ENCODE data around the gene HEATR5A. TPM values are rescaled to one million over a fixed set of nuclear protein-coding genes. Genes with fewer than 3 reads are reported as not detected.
A peak's percentile ranks its signal among the peaks of the same experiment; 100 is the strongest.

The HEATR5A gene
- total RNA-seq, 3 donors from 2014 or later (not counting 1 experiment from before 2014, with no cell fraction given), result 12.1 to 23.9 (median 15.1) TPM

DNA sequence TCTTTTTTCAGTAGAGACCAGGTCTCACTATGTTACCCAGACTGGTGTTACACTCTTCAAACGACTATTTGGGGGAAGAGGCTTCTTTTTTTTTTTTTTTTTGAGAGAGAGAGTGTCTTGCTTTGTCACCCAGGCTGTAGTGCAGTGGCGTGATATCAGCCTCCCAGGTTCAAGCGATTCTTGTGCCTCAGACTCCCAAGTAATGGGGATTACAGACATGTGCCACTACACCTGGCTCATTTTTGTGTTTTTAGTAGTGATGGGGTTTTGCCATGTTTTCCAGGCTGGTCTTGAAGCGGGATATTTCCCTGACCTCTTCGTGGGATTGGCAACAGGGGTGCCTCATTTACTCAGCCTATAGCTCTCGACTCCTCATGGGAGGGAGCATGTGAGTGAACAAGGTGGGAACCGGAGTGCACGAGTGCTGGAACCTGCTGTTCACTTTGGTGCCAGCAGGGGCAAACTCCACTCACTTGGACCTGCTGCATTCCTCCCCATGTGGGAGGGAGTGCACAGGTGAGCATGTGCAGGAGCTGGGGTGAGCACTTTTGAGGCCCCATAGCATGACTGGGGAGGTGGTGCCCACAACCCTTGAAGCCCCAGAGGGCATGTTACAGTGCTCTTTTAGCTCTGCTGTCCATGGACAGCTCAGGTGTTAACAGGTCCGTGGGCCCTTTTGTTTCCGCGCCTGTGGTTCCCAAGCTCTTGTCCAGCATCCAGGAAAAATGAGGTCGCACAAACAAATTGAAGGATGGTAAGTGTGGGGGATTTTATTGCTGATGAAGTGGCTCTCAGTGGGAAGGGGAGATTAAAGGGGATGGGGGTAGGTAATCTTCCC is 133.7 kb downstream of the HEATR5A start:
- no peak overlapping the region for H3K4me3 ChIP-seq (ENCODE audit: low read length)
- H3K27ac ChIP-seq (ENCODE audit: low read length), result no peak overlapping the region
- H3K4me1 ChIP-seq (ENCODE audit: control insufficient read depth, insufficient read depth, low read length), result no peaks in the 10 kb centered on the region
- peaks cover 0 to 9% of the 10 kb centered on the region in 2 donors for H3K4me1 Mint-ChIP-seq
- no peaks in the 10 kb centered on the region for H3K27me3 ChIP-seq (ENCODE audit: control insufficient read depth, insufficient read depth, low read length)
- 92% methylated on average over 12 of the region's 12 CpGs for WGBS (ENCODE audit: insufficient coverage)
- no peak overlapping the region for H3K4me3 Mint-ChIP-seq
- no peaks in the 10 kb centered on the region for H3K36me3 Mint-ChIP-seq
- intact Hi-C loops (cut with micrococcal nuclease), result no loop called here
- DNase-seq (peak in 1 of 2 donors; percentile 44), ATAC-seq (peak in 1 of 3 donors; percentile 47)
- no peaks in the 10 kb centered on the region for H3K9me3 ChIP-seq (ENCODE audit: control insufficient read depth, insufficient read depth, low read length)
- H3K9me3 Mint-ChIP-seq, result no peaks in the 10 kb centered on the region
- TF ChIP-seq, protein P1, sequence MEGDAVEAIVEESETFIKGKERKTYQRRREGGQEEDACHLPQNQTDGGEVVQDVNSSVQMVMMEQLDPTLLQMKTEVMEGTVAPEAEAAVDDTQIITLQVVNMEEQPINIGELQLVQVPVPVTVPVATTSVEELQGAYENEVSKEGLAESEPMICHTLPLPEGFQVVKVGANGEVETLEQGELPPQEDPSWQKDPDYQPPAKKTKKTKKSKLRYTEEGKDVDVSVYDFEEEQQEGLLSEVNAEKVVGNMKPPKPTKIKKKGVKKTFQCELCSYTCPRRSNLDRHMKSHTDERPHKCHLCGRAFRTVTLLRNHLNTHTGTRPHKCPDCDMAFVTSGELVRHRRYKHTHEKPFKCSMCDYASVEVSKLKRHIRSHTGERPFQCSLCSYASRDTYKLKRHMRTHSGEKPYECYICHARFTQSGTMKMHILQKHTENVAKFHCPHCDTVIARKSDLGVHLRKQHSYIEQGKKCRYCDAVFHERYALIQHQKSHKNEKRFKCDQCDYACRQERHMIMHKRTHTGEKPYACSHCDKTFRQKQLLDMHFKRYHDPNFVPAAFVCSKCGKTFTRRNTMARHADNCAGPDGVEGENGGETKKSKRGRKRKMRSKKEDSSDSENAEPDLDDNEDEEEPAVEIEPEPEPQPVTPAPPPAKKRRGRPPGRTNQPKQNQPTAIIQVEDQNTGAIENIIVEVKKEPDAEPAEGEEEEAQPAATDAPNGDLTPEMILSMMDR (IDR thresholded peaks at IDR 0.05), result peak; percentile 19
- H3K27ac Mint-ChIP-seq, result no peak overlapping the region
- no peaks in the 10 kb centered on the region for H3K27me3 Mint-ChIP-seq (ENCODE audit: low read depth in 2 of 2)
- H3K36me3 ChIP-seq (ENCODE audit: control insufficient read depth, insufficient read depth, low read length), result no peaks in the 10 kb centered on the region

DNA sequence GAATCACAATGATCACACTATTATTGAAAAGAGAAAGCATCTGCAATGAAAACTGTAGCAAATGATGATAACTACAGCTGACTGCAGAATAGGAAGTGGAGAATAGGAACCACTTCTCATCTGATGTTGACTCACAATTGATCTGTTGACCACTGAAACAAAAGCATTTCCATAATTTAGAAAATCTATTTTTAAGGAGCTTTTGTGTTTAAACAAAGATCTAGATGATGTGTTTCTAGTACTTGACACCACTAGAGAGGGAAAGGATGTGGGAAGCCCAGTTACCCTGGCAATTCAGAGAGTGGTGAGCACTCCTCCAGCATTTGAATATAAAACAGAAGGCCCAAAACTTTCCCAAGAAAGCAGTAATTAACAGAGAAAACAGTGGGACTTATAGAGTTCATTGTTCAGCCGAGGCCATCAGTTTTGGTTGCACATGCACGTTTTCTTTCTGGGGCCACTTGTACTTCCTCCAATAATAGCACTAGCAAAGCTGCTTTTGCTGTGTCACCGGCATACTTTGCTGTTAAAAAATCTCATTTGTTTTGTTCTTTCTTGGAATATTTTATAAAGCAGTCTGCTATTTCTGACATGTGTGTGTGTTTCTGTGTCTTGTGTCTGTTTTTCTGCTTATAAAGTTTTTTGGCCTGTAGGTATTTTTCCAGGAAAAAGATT is 136.6 kb downstream of the HEATR5A start:
- TF ChIP-seq, protein P1 (IDR thresholded peaks at IDR 0.05), result no peak
- intact Hi-C loops (cut with micrococcal nuclease), result no loop called here
- no peak overlapping the region for H3K27ac Mint-ChIP-seq
- H3K4me1 Mint-ChIP-seq, result peaks cover 0 to 9% of the 10 kb centered on the region in 2 donors
- H3K4me1 ChIP-seq (ENCODE audit: control insufficient read depth, insufficient read depth, low read length), result no peaks in the 10 kb centered on the region
- 34% methylated on average over 3 of the region's 3 CpGs for WGBS (ENCODE audit: insufficient coverage)
- H3K36me3 Mint-ChIP-seq, result no peaks in the 10 kb centered on the region
- no peaks in the 10 kb centered on the region for H3K27me3 ChIP-seq (ENCODE audit: control insufficient read depth, insufficient read depth, low read length)
- no peaks in the 10 kb centered on the region for H3K36me3 ChIP-seq (ENCODE audit: control insufficient read depth, insufficient read depth, low read length)
- DNase-seq (no peak), ATAC-seq (no peak)
- no peaks in the 10 kb centered on the region for H3K9me3 Mint-ChIP-seq
- H3K27me3 Mint-ChIP-seq (ENCODE audit: low read depth in 2 of 2), result no peaks in the 10 kb centered on the region
- H3K9me3 ChIP-seq (ENCODE audit: control insufficient read depth, insufficient read depth, low read length), result no peaks in the 10 kb centered on the region
- H3K4me3 ChIP-seq (ENCODE audit: low read length), result no peak overlapping the region
- no peak overlapping the region for H3K27ac ChIP-seq (ENCODE audit: low read length)
- no peak overlapping the region for H3K4me3 Mint-ChIP-seq

DNA sequence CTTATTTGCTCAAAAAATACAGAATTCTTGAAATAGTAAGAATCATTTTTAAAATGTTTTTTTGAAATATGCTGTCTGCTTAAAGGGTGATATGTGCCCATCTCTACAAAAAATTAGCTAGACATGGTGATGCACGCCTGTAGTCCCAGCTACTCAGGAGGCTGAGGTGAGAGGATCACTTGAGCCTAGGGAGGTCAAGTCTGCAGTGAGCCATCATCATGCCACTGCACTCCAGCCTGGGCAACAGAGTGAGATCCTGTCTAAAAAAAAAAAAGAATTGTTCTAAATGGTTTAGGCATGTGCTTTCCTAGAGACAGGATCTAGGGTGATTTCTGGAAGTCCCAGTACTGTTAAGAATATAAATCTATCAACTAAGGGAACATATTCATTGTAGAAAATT is 137.2 kb downstream of the HEATR5A start:
- Histone ChIP-seq H3K9me3 (ENCODE audit: control insufficient read depth, insufficient read depth, low read length) (no peaks in the 10 kb centered on the region), H3K27ac (ENCODE audit: low read length) (no peak overlapping the region), H3K4me3 (ENCODE audit: low read length) (no peak overlapping the region), H3K4me1 (ENCODE audit: control insufficient read depth, insufficient read depth, low read length) (no peaks in the 10 kb centered on the region), H3K36me3 (ENCODE audit: control insufficient read depth, insufficient read depth, low read length) (no peaks in the 10 kb centered on the region), H3K27me3 (ENCODE audit: control insufficient read depth, insufficient read depth, low read length) (no peaks in the 10 kb centered on the region)
- H3K27ac Mint-ChIP-seq, result no peak overlapping the region
- intact Hi-C loops (cut with micrococcal nuclease), result no loop called here
- H3K4me3 Mint-ChIP-seq, result no peak overlapping the region
- no peak for DNase-seq
- no peaks in the 10 kb centered on the region for H3K27me3 Mint-ChIP-seq (ENCODE audit: low read depth in 2 of 2)
- H3K9me3 Mint-ChIP-seq, result no peaks in the 10 kb centered on the region
- no peaks in the 10 kb centered on the region for H3K36me3 Mint-ChIP-seq
- no peak for ATAC-seq
- H3K4me1 Mint-ChIP-seq, result peaks cover 0 to 9% of the 10 kb centered on the region in 2 donors
- 94% methylated on average over 1 of the region's 1 CpG for WGBS (ENCODE audit: insufficient coverage)
- TF ChIP-seq, protein P1 (IDR thresholded peaks at IDR 0.05), result no peak
